IPS-NIHi11 (cell line): Measurements from ENCODE around the gene ABCA1.

ENCODE experiments used
- DNase-seq: peaks from one replicate; pipeline ENCODE4 v3.0.0; 2012; ENCODE audit warnings: mixed read lengths, low spot score

The ABCA1 gene

DNA sequence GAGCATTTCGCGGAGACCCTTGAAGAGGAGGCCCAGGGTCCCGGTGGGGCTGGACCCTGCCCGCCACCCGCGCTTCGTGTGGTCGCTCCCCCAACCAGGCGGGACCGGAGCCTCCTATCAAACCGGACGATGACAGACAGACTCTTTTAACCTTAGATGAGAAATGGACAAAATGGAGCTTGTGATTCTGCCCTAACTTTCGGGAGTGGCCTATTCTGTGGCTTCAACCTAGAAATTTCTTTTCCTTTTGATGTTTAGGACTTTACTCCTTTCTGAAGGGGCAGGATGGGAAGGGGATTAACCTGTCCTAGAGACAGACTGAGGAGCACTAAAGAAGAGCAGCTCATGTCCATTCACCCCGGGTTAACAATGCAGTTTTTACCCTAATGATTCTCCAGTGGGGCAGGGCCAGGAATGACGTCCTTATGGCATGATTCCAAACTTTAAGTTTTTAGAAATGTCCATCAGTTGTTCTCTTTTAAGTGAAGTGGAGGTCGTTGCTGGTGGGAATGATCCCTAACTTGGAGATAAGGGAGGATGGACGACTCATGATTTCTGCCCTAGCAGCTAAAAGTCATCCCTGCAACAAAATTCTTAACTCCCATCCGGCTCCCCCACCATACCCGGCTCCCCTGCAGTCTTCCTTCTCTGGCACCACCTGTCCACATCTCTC, 179.5 kb downstream of the ABCA1 start:
- DNase-seq: no peak

DNA sequence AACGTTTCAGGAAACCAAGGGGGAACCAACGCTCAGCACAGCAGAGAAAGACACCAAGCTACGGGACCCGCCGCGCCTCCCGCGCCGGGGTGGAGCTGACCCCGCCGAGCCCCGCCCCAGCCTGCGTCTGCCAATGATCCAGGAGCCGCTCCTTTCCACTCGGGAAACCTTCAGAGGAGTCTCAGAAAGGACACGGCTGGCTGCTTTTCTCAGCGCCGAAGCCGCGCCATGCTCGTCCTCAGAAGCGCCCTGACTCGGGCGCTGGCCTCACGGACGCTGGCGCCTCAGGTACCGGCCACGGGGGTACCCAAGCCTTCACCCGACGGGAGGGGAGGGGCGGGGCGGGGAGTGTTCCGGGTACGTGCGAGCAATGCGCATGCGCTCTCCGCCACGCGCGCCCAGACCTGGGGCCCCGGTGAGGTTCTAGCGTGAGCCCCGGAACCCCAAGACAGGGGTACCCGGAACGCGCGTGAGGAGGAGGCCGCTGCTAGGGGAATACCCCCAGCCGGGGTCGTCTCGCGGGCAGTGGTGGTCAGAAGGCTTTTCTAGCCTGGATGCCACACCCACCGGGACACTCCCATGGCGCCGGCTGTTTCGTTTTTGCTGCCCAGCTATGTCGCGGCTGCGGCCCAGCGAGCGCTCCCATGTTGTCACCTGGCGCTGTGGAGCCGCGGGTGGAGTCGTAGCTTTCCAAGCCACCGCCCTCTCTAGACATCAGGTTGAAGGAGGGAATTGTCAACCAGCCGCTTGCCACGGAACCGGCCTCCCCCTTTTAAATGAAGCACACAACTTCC, 180.2 kb downstream of the ABCA1 start, which contains the start of gene NIPSNAP3A:
NIPSNAP3A (plus strand) TSS at position 119 of the 794 bp plus-strand sequence; CDS start at position 229, 110 bp downstream.
- DNase-seq: peak; percentile 82

DNA sequence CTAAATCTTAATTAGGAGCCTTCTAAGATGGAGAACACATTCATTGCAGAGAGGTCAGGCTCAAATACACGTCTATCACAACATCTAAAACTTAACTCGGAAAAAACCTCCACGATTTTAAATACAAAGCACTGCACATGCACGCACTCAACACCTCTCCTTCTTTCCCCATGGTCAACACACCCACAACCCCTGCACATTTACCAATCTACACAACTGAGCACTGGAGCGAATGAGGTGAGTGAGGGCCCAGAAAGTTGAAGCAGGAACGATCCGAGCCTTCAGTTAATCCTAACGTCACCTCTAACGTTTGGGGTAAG, 180.8 kb downstream of the ABCA1 start:
- DNase-seq: no peak

DNA sequence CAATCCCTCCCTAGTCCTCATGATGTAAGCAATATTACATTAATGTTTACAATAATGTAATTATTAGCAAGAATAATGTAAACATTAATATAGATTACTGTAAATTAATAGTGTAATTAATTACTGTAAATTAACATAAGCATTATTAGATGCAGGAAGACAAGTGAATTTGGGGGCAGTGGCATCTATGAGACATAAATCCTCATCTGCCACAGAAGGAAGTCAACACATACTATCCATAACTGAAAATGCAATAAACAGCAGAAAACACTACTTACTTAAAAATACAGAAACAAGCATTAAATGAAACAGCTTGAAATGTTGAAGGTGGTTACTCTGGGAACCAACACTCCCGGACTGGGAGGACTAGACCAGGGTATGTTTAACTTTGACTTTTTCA, 181.2 kb downstream of the ABCA1 start:
- no peak for DNase-seq

DNA sequence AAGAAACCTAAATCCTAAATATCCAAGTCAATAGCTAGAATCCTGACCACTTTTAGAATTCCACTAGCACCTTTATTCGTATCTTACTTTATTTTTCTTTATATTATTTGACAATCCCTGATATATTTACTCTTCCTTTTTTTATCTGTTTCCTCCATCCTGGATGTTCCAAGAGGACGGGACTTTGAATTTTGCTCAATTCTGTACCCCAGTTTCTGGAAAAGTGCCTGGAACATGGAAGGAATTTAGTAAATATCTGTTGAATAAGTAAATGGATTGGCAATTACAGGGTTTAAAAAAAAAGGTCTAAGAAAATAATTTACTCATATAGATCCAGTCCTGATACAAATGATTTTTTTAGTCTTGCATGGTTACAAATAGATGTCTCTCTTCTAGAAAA, 181.7 kb downstream of the ABCA1 start:
- no peak for DNase-seq

DNA sequence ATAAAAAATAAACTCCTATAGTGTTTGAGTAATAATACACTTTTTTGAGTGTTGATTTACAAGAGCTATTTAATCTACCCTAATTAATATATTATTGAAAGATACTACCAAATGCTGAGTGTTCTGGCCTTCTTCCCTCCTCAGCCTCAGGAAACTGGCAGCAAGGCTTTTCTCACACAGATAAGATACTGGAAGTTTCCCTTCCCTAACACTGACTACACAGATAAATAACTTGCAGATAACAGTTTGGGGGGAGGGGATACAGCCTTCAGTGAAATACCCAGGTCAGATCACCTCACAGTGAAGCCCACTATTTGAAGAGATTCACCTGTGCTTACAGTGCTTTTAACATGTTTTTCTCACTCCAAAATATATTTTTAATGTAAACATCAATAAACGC, 182.1 kb downstream of the ABCA1 start:
- no peak for DNase-seq

DNA sequence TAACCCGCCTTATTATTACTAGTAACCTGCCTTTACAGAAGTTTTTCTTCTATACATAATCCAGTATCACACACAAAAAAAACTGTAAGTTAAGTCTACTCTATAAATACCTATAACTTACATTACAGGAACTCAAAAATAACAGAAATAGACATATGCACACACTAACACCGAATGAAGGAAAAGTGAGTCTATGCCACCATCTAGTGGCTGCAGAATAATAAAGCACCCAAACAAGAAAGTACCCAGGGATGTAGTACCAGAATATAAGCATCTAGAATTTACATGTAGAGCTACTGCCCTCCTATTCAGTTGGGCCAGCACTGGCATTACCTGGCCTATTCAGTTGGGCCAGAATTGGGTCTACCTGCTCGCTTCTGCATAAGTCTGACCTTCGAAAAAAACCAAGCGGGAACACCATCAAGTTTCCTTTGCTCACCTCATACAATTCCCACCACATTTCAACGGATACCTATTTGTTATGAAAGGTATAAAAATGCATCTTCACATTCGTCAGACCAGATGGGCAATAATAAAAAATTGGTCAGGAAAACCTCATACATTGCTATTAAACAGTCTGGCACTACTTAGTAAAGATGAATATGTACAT, 184.5 kb downstream of the ABCA1 start:
- DNase-seq: peak; percentile 49

DNA sequence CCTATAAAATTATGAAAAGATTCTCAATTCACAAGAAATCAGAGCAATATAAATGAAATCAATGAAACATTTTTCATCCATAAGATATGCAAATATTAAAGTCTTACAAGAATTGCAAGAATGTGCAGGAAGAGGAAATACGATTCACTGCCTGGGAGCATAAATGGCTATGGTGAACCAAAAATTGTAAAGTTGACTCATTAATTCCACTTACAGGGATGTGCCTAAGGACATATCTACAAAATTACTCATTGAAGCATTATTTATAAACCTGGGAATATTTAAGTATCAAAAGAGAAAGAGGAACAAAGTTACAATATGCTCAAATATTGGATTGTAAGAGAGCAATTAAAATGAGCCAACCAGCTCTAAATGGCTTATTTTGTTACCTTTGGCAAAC, 187.3 kb downstream of the ABCA1 start:
- no peak for DNase-seq

DNA sequence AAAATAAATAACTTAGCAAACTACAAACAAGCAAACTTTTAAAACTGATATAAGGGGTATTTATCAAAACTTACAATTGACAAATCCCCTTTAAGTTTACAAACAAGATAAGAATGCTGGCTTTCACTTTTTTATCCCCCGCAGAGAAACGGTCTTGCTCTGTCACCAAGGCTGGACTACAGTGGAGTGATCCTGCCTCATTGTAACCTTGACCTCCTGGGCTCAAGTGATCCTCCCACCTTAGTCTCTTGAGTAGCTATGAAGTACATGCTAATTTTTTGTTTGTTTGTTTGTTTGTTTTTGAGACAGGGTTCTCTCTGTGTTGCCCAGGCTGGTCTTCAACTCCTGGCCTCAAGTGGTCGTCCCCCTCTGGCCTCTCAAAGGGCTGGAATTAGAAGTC, 189.5 kb downstream of the ABCA1 start:
- no peak for DNase-seq
